HL-60 (cell line): ENCODE measurements around the gene AKR1C3.
"Not testable (repeated sequence)": the region's sequence is repeated elsewhere in the genome, so short reads cannot be mapped to it uniquely, and the experiment has no call there.

Experiments used
- DNase-seq, 2 experiments: peaks; one replicate each; pipeline ENCODE4 v3.0.0-alpha.2; 2010 to 2020; ENCODE audit warnings: low read depth in 1 of 2, low spot score in 1 of 2
- H3K27ac ChIP-seq: fragments of 250-450 bp; sonication (Bioruptor Pico); replicated peaks from 2 replicates; pipeline ENCODE4 v1.5.1; 2020; ENCODE audit warnings: mild to moderate bottlenecking, moderate library complexity
- H3K27me3 ChIP-seq: fragments of 250-450 bp; sonication (Bioruptor Pico); 2 replicates; pipeline ENCODE4 v1.5.1; 2021; ENCODE audit warnings: mild to moderate bottlenecking, moderate library complexity; ENCODE audit not compliant: insufficient read depth, poor library complexity, severe bottlenecking
- H3K4me3 ChIP-seq: replicated peaks from 2 replicates; pipeline ENCODE4 v1.5.1; 2011; ENCODE audit warnings: mild to moderate bottlenecking, control low read depth, low read length; ENCODE audit not compliant: insufficient read depth
- GABPA ChIP-seq: IDR thresholded peaks from 2 replicates; pipeline ENCODE4 v1.6.1; 2012; ENCODE audit warnings: low read depth
- POLR2AphosphoS5 ChIP-seq: IDR thresholded peaks from 2 replicates; pipeline ENCODE4 v1.6.1; 2012; ENCODE audit warnings: low read depth
- SPI1 ChIP-seq: IDR thresholded peaks from 2 replicates; pipeline ENCODE4 v1.6.1; 2012; ENCODE audit warnings: low read depth, mild to moderate bottlenecking, borderline replicate concordance
- long read RNA-seq: library from polyadenylated mRNA; unstranded; transcript quantifications from one replicate; pipeline ENCODE4 v2.0.0, GENCODE V29; 2020
- TF ChIP-seq, protein P1 (sequence below): IDR thresholded peaks from one replicate; pipeline ENCODE4 v1.5.1; 2011; ENCODE audit warnings: low read length, control low read depth, inconsistent platforms; ENCODE audit not compliant: insufficient read depth
- TF ChIP-seq, protein P2 (sequence below): IDR thresholded peaks from 2 replicates; pipeline ENCODE4 v1.6.1; 2012; ENCODE audit warnings: low read depth; ENCODE audit not compliant: insufficient replicate concordance

Gene AKR1C3
- long read RNA-seq = 0 reads

DNA sequence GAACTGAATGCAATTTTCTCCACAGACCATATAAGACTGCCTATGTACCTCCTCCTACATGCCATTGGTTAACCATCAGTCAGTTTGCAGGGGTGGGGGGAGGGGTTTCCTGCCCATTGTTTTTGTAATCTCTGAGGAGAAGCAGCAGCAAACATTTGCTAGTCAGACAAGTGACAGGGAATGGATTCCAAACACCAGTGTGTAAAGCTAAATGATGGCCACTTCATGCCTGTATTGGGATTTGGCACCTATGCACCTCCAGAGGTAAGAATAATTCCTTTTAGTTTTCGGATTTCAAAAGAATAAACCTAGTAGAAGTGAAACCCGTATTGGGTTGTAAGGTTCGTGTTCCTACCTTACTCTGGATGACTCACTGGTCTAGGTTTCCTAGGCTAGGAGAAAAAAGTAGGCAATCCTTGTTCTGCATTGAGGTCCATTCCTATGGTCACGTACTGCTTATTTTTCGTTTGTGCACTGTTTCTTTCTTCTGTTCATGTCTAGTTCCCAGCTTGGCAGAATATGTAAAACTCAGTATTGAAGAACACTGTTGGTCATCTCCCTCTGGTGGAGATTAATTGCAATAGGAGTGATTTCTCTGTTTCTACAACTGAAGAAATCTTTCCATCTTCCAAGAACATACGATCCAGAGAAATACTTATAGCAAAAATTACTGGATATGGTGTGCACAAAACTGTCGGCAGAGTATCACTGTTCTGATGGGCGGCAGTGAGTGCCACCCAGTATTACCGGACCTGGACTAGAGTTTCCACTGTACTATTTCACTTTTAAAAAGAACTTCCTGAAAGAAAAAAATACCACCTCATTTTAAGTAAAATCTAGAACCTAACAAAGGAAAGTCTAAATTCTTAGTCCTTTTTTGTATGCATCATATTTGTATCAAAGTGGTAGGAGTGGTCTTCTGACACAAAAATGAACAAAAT, at the start of gene AKR1C3:
Gene AKR1C3 (plus strand): TSS at position 150 of the 941 bp plus-strand sequence. CDS start 31 bp downstream, at position 181.
- H3K27me3 ChIP-seq = no peaks in the 10 kb centered on the region
- H3K27ac ChIP-seq = no peak within 1 kb of the TSS
- no peak for DNase-seq
- TF ChIP-seq, protein P1, sequence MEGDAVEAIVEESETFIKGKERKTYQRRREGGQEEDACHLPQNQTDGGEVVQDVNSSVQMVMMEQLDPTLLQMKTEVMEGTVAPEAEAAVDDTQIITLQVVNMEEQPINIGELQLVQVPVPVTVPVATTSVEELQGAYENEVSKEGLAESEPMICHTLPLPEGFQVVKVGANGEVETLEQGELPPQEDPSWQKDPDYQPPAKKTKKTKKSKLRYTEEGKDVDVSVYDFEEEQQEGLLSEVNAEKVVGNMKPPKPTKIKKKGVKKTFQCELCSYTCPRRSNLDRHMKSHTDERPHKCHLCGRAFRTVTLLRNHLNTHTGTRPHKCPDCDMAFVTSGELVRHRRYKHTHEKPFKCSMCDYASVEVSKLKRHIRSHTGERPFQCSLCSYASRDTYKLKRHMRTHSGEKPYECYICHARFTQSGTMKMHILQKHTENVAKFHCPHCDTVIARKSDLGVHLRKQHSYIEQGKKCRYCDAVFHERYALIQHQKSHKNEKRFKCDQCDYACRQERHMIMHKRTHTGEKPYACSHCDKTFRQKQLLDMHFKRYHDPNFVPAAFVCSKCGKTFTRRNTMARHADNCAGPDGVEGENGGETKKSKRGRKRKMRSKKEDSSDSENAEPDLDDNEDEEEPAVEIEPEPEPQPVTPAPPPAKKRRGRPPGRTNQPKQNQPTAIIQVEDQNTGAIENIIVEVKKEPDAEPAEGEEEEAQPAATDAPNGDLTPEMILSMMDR = no peak
- TF ChIP-seq, protein P2, sequence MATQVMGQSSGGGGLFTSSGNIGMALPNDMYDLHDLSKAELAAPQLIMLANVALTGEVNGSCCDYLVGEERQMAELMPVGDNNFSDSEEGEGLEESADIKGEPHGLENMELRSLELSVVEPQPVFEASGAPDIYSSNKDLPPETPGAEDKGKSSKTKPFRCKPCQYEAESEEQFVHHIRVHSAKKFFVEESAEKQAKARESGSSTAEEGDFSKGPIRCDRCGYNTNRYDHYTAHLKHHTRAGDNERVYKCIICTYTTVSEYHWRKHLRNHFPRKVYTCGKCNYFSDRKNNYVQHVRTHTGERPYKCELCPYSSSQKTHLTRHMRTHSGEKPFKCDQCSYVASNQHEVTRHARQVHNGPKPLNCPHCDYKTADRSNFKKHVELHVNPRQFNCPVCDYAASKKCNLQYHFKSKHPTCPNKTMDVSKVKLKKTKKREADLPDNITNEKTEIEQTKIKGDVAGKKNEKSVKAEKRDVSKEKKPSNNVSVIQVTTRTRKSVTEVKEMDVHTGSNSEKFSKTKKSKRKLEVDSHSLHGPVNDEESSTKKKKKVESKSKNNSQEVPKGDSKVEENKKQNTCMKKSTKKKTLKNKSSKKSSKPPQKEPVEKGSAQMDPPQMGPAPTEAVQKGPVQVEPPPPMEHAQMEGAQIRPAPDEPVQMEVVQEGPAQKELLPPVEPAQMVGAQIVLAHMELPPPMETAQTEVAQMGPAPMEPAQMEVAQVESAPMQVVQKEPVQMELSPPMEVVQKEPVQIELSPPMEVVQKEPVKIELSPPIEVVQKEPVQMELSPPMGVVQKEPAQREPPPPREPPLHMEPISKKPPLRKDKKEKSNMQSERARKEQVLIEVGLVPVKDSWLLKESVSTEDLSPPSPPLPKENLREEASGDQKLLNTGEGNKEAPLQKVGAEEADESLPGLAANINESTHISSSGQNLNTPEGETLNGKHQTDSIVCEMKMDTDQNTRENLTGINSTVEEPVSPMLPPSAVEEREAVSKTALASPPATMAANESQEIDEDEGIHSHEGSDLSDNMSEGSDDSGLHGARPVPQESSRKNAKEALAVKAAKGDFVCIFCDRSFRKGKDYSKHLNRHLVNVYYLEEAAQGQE = no peak
- TF ChIP-seq GABPA (no peak), SPI1 (no peak), POLR2AphosphoS5 (no peak)
- H3K4me3 ChIP-seq = peak within 1 kb of the TSS; percentile 18; the same call in 1 of the 2 replicates

DNA sequence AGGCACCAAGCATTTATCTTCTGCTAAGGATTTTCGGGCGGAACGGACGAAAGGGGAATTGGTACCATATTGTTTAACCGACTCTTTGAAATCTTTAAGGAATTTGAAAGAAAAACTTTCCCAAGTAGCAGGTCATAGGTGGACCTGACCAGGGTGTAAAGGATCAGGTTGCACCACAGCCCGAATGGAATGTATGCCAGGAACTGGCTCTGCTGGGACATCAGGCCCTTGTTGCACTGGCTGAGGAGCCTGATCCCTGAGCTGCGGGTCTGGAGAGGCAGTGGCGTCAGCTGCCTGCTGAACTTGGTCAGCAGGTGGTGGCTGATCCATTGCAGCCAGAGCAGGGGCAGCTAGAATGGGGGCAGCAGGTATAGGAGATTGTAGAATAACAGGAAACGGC, 49.1 kb upstream of the AKR1C3 start:
- DNase-seq = no peak
- TF ChIP-seq, protein P2 = no peak
- no peak for TF ChIP-seq SPI1
- TF ChIP-seq, protein P1 = no peak
- TF ChIP-seq GABPA = no peak
- no peak for TF ChIP-seq POLR2AphosphoS5

DNA sequence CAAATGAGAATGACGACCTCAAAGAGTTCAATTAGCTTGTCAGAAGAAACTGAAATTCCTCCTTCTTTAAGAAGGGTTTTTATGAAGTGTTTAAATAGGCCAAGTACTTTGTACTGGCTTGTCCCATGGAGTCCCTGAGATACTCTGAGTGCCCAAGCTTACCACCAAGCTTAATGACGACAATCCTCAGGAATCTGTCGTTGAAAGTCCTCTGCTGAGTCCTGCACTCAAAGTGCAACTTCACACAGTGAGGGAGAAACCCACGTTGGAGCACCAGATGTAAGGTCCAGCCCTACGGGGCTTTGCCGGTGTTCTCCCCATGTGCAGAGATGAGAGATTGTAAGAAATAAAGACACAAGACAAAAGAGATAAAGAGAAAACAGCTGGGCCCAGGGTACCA, 47.8 kb upstream of the AKR1C3 start:
- Histone ChIP-seq H3K27me3 (no peaks in the 10 kb centered on the region), H3K4me3 (no peak overlapping the region), H3K27ac (no peak overlapping the region)
- DNase-seq = no peak
- no peak for TF ChIP-seq GABPA
- TF ChIP-seq, protein P2 = no peak
- no peak for TF ChIP-seq SPI1
- TF ChIP-seq, protein P1 = no peak
- no peak for TF ChIP-seq POLR2AphosphoS5

More for the DNA sequence above, 49.1 kb upstream of the AKR1C3 start:
- Histone ChIP-seq H3K4me3 (no peak overlapping the region), H3K27me3 (no peaks in the 10 kb centered on the region), H3K27ac (no peak overlapping the region)

DNA sequence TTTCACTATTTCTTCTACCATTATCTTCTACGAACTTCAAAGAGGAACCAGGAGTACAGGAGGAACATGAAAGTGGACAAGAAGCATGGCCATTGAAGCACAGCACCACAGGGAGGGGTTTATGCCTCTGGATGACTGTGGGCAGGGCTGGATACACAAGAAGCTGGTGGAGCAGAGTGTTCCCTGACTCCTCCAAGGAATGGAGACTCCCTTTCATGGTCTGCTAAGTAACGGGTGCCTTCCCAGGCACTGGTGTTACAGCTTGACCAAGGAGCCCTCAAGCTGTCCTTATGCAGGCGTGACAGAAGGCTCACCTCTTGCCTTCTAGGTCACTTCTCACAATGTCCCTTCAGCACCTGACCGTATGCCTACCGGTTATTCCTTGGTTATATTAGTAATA, 47.2 kb upstream of the AKR1C3 start:
- not testable (repeated sequence) for H3K4me3 ChIP-seq, H3K27ac ChIP-seq, H3K27me3 ChIP-seq, DNase-seq
